GM18951 (cell line): ENCODE data around the gene SOX30.
"Not testable (repeated sequence)": the region's sequence is repeated elsewhere in the genome, so short reads cannot be mapped to it uniquely, and the experiment has no call there.

Experiments
- POLR2A ChIP-seq: IDR thresholded peaks from 4 replicates; pipeline ENCODE4 v1.6.1; 2011; ENCODE audit warnings: mild to moderate bottlenecking; ENCODE audit not compliant: insufficient read length, insufficient read depth; ENCODE audit errors: extremely low read depth
- in situ Hi-C: fragments of 300-500 bp; cut with MboI; formaldehyde crosslinking; loops from one replicate; pipeline ENCODE4 v1.12.0; 2022; ENCODE audit warnings: low sequenced_read_pairs, mixed read lengths, inconsistent platforms; ENCODE audit not compliant: unreplicated experiment

Gene SOX30

GRCh38 chr5:157652377-157652692, at the start of gene SOX30:
Gene SOX30 (minus strand): TSS chr5:157652438. CDS start chr5:157652078, 360 bp downstream.
- in situ Hi-C loops = no loop called here
- no peak for TF ChIP-seq POLR2A

GRCh38 chr5:157698674-157699073, 46.4 kb upstream of the SOX30 start:
- in situ Hi-C loops = not testable (repeated sequence)

- in situ Hi-C loops = not testable (repeated sequence)
Observed at GRCh38 chr5:157696154-157696553, 43.9 kb upstream of the SOX30 start.

GRCh38 chr5:157693816-157694215, 41.6 kb upstream of the SOX30 start:
- in situ Hi-C loops = not testable (repeated sequence)

GRCh38 chr5:157690690-157691433, 38.6 kb upstream of the SOX30 start:
- TF ChIP-seq POLR2A = no peak
- in situ Hi-C loops = no loop called here

- in situ Hi-C loops = no loop called here
- TF ChIP-seq POLR2A = no peak
Observed at GRCh38 chr5:157689942-157690689, 37.9 kb upstream of the SOX30 start.

GRCh38 chr5:157687198-157687554, 34.9 kb upstream of the SOX30 start:
- no peak for TF ChIP-seq POLR2A
- in situ Hi-C loops = no loop called here

- in situ Hi-C loops = not testable (repeated sequence)
Observed at GRCh38 chr5:157686276-157687197, 34.3 kb upstream of the SOX30 start.

- TF ChIP-seq POLR2A = no peak
- in situ Hi-C loops = no loop called here
Observed at GRCh38 chr5:157682257-157682656, 30.0 kb upstream of the SOX30 start.

- in situ Hi-C loops = no loop called here
- no peak for TF ChIP-seq POLR2A
Observed at GRCh38 chr5:157681048-157681447, 28.8 kb upstream of the SOX30 start.

GRCh38 chr5:157680239-157680638, 28.0 kb upstream of the SOX30 start:
- in situ Hi-C loops = no loop called here
- TF ChIP-seq POLR2A = no peak

GRCh38 chr5:157679801-157680200, 27.6 kb upstream of the SOX30 start:
- TF ChIP-seq POLR2A = no peak
- in situ Hi-C loops = no loop called here

- in situ Hi-C loops = no loop called here
- TF ChIP-seq POLR2A = no peak
Observed at GRCh38 chr5:157677931-157678330, 25.7 kb upstream of the SOX30 start.

- in situ Hi-C loops = not testable (repeated sequence)
Observed at GRCh38 chr5:157674351-157674750, 22.1 kb upstream of the SOX30 start.
